Fibroblast of villous mesenchyme (primary cell): ENCODE results near the gene POLQ. TPM values are rescaled to one million over a fixed set of nuclear protein-coding genes. Genes with fewer than 3 reads are reported as not detected.

ENCODE experiments used
- DNase-seq: peaks from one replicate; pipeline ENCODE4 v3.0.0-alpha.2; 2010; ENCODE audit warnings: low read depth
- H3K4me3 ChIP-seq: 2 replicates; pipeline ENCODE4 v1.5.1; 2011; ENCODE audit warnings: low read depth, mild to moderate bottlenecking, low read length
- total RNA-seq: library from RNA; depleted of rRNA; stranded (reverse); fragments of >200 nt; gene quantifications from 2 replicates; pipeline ENCODE4 v1.2.3, GENCODE V29; 2012
- TF ChIP-seq, protein P1 (sequence below): IDR thresholded peaks from 2 replicates; pipeline ENCODE4 v1.5.1; 2012; ENCODE audit warnings: low read depth, mild to moderate bottlenecking, low read length; ENCODE audit not compliant: insufficient read depth

Gene POLQ
- total RNA-seq, 1 donor = 6.9 TPM

DNA sequence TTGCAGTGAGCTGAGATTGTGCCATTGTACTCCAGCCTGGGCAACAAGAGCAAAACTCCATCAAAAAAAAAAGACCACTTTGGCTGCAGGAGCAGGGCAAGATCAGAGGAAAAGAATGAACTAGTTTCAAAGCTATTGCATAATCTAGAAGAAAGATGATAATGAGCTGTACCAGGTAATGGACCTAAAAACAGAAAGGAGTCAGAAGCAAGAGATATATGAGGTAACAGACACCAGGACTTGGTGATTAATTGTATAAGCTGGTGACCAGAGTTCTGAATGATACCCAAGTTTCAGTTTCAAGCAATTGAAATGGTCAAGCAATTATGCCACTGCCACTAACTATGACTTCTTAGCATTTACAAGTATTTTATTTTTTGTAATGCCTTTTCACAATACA lies 2.9 kb downstream of the POLQ start:
- TF ChIP-seq, protein P1, sequence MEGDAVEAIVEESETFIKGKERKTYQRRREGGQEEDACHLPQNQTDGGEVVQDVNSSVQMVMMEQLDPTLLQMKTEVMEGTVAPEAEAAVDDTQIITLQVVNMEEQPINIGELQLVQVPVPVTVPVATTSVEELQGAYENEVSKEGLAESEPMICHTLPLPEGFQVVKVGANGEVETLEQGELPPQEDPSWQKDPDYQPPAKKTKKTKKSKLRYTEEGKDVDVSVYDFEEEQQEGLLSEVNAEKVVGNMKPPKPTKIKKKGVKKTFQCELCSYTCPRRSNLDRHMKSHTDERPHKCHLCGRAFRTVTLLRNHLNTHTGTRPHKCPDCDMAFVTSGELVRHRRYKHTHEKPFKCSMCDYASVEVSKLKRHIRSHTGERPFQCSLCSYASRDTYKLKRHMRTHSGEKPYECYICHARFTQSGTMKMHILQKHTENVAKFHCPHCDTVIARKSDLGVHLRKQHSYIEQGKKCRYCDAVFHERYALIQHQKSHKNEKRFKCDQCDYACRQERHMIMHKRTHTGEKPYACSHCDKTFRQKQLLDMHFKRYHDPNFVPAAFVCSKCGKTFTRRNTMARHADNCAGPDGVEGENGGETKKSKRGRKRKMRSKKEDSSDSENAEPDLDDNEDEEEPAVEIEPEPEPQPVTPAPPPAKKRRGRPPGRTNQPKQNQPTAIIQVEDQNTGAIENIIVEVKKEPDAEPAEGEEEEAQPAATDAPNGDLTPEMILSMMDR = no peak
- H3K4me3 ChIP-seq = no peak overlapping the region

DNA sequence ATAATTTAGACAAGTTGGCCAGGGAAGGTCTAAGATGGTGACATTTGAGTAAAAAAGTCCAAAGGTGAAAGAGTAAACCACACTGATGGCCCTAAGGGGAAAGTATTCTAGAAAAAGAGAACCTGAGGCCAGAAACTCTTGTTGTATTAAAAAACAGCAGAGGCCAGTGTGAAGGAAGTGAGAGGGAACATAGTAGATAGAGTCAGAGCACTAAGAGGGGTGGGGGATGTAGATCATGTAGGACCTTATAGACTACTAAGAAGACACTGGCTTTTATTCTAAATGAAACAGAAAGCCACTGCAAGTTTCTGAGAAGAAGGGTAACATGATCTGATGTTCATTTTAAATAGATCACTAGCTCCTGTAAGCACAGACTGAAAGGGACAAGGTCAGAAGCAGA lies 14.5 kb downstream of the POLQ start:
- DNase-seq = no peak
- TF ChIP-seq, protein P1 = no peak
- H3K4me3 ChIP-seq = no peak overlapping the region

More for the DNA sequence above, 2.9 kb downstream of the POLQ start:
- no peak for DNase-seq

DNA sequence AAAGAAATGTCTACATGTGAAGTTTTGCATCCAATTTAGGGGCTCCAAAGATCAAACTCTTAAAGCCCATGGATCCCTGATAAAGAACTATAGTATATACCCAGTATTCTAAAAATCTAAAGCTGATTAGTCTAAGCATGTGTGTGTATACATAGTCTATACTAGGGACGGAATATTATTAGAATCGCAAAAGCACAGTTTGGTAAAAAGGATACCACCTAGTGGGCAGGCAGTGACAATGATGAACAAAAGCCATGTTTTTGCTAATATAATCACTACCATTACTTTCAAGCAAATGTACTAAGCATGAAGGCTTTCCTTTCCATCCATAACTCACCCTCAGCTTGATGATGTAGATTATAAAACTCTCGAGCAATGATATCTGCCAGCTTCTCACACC lies 16.5 kb downstream of the POLQ start:
- peak; percentile 21 for DNase-seq
- no peak overlapping the region for H3K4me3 ChIP-seq
- TF ChIP-seq, protein P1 = peak; percentile 56

DNA sequence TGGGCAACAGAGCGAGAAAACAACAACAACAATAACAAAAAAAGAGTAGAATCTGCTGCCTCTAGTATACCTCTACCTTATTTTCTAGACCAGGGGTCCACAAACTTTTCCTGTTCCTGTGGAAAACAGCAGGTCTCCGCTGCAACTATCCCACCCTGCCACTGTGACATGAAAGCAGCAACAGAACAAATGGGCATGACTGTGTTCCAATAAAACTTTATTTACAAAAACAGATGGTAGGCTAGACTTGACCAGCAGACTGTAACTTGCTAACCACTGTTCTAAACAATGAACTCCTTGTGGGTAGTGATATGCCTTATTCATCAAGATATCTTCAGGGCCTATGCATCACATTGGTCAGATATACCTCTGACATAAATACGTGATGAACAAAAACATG lies 25.3 kb downstream of the POLQ start:
- no peak overlapping the region for H3K4me3 ChIP-seq
- no peak for DNase-seq
- TF ChIP-seq, protein P1 = no peak

DNA sequence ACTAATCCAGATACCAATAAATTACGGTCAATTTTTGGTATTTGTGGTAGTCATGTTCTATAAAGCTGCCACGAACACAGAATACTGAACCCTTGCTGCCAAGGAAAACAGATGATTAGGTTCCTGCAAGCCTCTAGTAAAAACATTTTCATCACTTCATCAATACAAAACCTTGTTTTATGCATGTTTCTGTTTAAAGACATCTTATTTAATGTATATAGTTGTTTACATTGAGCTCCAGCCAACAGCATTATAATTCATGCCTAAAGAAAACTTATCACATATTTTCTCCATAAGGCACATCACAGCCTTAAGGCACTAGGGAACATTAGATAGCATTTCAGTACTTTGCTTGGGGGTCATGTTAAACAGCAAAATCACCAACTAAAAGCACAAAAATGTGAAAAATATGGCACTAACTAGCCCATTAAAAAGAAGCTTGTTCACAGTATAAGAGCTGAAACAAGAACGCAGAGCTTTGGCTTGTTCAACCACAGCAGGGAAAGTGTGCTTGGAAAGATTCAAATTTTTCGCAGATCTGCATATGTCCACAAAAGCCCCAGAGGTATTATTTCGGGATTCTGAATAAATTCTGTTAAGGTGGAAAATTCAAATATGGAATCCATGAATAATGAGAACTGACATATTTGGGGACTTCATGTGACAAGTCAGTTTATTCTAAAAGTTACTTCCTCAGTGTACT lies 27.7 kb downstream of the POLQ start:
- H3K4me3 ChIP-seq = no peak overlapping the region
- TF ChIP-seq, protein P1 = no peak
- no peak for DNase-seq

DNA sequence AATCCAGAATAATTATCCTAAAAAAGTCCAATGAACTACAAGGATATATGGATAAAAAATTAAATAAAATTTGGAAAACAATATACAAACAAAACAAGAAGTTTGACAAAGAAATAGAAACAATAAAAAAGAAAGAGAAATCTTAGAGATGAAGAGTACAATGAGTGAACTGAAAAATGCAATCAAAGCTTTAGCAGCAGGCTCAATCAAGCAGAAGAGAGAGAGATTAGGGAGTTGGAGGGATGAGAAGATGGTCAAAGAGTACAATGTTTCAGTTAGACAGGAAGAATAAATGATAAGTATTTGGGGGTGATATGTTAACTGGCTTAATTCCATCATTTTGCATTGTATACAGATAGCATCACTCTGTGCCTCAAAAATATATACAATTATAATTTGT lies 29.9 kb downstream of the POLQ start:
- no peak overlapping the region for H3K4me3 ChIP-seq
- TF ChIP-seq, protein P1 = no peak
- DNase-seq = no peak

DNA sequence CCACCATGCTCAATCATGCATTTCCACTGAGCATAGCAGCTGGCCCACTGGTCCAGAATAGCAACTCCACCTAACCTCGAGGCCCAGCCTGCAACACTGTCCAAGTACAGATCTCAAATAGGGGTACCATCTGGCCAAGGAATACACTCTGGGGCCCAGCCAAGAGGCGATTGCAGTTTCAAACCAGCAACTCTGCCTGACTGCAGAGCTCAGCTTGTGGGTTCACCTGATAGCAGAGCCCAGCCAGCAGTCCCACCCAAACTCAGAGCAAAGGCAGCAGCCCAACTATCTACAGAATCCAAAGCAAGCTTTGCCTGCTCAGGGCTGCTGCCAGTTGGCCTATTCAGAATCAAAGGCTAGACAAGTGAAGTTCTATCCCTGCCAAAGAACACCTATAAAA lies 30.5 kb downstream of the POLQ start:
- TF ChIP-seq, protein P1 = no peak
- no peak overlapping the region for H3K4me3 ChIP-seq
- no peak for DNase-seq
